GM19463 (cell line): Measurements from ENCODE around the gene PGS1.
"Not testable (repeated sequence)": the region's sequence is repeated elsewhere in the genome, so short reads cannot be mapped to it uniquely, and the experiment has no call there.

Experiments used
- ATAC-seq: cut with Tn5 transposase; IDR thresholded peaks from one replicate; pipeline ENCODE4 v1.9.1; 2021; ENCODE audit warnings: mild to moderate bottlenecking, moderate library complexity; ENCODE audit not compliant: unreplicated experiment

PGS1 gene

GRCh38 chr17:78441271-78441971 lies 63.0 kb downstream of the PGS1 start:
- ATAC-seq, result no peak

GRCh38 chr17:78442648-78443218 lies 64.3 kb downstream of the PGS1 start:
- ATAC-seq, result no peak

GRCh38 chr17:78444392-78444791 lies 65.9 kb downstream of the PGS1 start:
- no peak for ATAC-seq

GRCh38 chr17:78446833-78447232 lies 68.4 kb downstream of the PGS1 start:
- no peak for ATAC-seq

GRCh38 chr17:78448356-78448993 lies 70.0 kb downstream of the PGS1 start:
- no peak for ATAC-seq

GRCh38 chr17:78449983-78450595 lies 71.6 kb downstream of the PGS1 start:
- ATAC-seq, result no peak

- ATAC-seq, result no peak
These were observed 72.4 kb downstream of the PGS1 start for GRCh38 chr17:78450696-78451345.

GRCh38 chr17:78451753-78452152 lies 73.3 kb downstream of the PGS1 start:
- ATAC-seq, result no peak

GRCh38 chr17:78454346-78454745 lies 75.9 kb downstream of the PGS1 start:
- ATAC-seq, result no peak

- no peak for ATAC-seq
These were observed 79.6 kb downstream of the PGS1 start for GRCh38 chr17:78458091-78458490.

GRCh38 chr17:78458736-78459335 lies 80.4 kb downstream of the PGS1 start:
- ATAC-seq, result no peak

- no peak for ATAC-seq
These were observed 81.2 kb downstream of the PGS1 start for GRCh38 chr17:78459696-78460095.

- ATAC-seq, result no peak
These were observed 81.8 kb downstream of the PGS1 start for GRCh38 chr17:78460176-78460675.

- no peak for ATAC-seq
These were observed 82.7 kb downstream of the PGS1 start for GRCh38 chr17:78460951-78461798.

- ATAC-seq, result no peak
These were observed 83.3 kb downstream of the PGS1 start for GRCh38 chr17:78461799-78462053.

- no peak for ATAC-seq
These were observed 83.7 kb downstream of the PGS1 start for GRCh38 chr17:78462148-78462547.

GRCh38 chr17:78466109-78466785 lies 87.8 kb downstream of the PGS1 start:
- ATAC-seq, result not testable (repeated sequence)

GRCh38 chr17:78466786-78467715 lies 88.6 kb downstream of the PGS1 start:
- no peak for ATAC-seq

GRCh38 chr17:78468366-78468765 lies 89.9 kb downstream of the PGS1 start:
- ATAC-seq, result no peak
